Loucy (cell line): Measurements from ENCODE around the gene RFXAP.

ENCODE experiments used
- EZH2phosphoT487 ChIP-seq: fragments of 200-600 bp; IDR thresholded peaks from 2 replicates; pipeline ENCODE4 v1.6.1; 2018; ENCODE audit warnings: antibody characterized with exemption, mild to moderate bottlenecking, moderate library complexity, borderline replicate concordance
- TF ChIP-seq, protein P1 (sequence below): fragments of 200-600 bp; sonication (generic); conservative IDR thresholded peaks from 2 replicates; pipeline ENCODE4 v1.5.1; 2014; ENCODE audit warnings: mild to moderate bottlenecking, antibody characterized with exemption, low read length

DNA sequence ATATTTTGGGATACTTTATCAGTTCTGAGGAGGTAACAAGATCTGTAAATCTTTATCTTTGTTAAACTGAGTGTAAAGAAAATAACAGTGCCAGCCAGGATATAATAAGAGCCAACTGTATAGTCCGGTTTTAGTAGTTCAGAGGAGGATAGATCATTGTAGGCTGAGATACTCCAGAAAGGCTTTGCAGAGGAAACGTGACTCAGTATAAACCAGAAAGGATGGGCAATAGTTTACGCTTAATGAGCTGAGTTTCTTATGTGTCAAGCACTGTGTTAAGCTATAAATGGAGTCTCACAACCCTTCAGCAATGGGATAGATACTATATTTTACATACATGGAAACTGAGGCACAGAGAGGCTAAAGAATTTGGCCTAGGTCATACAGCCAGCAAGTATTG, 3.8 kb downstream of the RFXAP start:
- TF ChIP-seq, protein P1, sequence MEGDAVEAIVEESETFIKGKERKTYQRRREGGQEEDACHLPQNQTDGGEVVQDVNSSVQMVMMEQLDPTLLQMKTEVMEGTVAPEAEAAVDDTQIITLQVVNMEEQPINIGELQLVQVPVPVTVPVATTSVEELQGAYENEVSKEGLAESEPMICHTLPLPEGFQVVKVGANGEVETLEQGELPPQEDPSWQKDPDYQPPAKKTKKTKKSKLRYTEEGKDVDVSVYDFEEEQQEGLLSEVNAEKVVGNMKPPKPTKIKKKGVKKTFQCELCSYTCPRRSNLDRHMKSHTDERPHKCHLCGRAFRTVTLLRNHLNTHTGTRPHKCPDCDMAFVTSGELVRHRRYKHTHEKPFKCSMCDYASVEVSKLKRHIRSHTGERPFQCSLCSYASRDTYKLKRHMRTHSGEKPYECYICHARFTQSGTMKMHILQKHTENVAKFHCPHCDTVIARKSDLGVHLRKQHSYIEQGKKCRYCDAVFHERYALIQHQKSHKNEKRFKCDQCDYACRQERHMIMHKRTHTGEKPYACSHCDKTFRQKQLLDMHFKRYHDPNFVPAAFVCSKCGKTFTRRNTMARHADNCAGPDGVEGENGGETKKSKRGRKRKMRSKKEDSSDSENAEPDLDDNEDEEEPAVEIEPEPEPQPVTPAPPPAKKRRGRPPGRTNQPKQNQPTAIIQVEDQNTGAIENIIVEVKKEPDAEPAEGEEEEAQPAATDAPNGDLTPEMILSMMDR: no peak
- TF ChIP-seq EZH2phosphoT487: no peak
